Mesenteric fat pad (tissue), 1 donor: ENCODE data around the gene RTL1. TPM values are rescaled to one million over a fixed set of nuclear protein-coding genes. Genes with fewer than 3 reads are reported as not detected.

ENCODE experiments used
- DNase-seq: peaks from one replicate; pipeline ENCODE4 v3.0.0-alpha.2; 2020; ENCODE audit warnings: low spot score
- microRNA-seq: library from miRNA; unstranded; fragments of <30 nt; microRNA quantifications from one replicate; pipeline ENCODE4 v1.2.0, GENCODE V29; 2020; ENCODE audit warnings: borderline number of aligned reads
- total RNA-seq: library from RNA; stranded (reverse); fragmentation: NEBNext Ultra II Directional; extraction: Animal tissue kit (Norgen Biotek cat#: 25700); gene quantifications from one replicate; pipeline ENCODE4 v1.2.1, GENCODE V29; 2021
- donor health status: DM: yes; HTN: yes; CAD: no.

Gene RTL1
- total RNA-seq, 1 donor from 2014 or later, result not detected

DNA sequence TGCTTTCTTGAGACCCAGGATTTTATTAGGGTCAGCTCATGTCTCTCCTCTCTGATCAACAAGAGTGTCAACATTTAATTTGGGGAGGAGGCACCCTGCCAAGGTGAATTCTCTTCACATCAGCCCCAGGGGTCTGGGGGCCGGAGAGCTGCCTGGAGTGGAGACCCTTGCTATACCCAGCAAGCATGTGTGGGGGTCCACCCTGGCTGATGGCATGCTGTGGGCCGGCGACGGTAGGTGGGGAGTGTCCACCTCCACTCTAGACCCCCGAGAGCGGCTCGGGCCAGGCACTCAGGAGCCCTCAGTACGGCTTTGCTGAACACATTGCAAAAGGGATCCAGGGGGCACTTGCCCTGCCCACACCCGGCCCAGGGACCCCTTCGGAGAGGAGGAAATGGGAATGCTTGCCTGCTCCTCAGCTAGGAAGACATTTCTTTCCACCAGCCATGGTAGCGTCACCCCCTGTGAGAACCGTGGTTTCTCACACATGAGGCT is 67.2 kb downstream of the RTL1 start:
- DNase-seq, result no peak

DNA sequence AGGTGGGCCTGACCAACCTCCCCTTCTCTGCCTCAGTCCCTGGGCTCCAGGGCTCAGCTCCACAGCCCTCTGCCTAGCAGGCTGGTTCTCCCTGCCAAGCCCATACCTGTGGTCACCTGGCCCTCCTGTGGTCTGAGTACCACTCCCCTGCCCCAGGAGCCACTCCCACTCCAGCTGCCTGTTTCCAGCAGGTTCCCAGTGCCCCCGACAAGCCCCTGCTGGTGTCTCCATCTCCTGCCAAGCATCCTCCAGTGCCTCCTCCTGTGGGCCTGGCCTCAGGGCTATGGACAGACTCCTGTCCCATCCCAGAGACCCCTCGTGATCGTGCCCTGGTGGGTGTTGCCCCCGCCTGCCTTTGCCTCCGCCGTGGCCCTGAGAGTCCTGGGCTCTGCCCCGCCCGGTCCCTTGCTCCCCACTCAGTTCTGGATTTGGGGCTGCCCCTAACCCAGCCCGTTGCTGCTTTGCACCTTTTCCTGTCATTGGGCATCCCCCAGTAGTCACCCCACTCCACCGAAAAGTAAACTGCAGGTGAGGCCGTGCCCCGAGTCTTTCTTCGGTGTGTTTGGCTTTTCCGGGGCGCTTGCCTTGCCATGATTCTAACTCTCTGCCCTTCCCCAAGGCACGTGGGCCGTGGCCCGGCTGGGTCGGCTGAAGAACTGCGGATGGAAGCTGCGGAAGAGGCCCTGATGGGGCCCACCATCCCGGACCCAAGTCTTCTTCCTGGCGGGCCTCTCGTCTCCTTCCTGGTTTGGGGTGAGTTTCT is 67.8 kb downstream of the RTL1 start:
- no peak for DNase-seq

DNA sequence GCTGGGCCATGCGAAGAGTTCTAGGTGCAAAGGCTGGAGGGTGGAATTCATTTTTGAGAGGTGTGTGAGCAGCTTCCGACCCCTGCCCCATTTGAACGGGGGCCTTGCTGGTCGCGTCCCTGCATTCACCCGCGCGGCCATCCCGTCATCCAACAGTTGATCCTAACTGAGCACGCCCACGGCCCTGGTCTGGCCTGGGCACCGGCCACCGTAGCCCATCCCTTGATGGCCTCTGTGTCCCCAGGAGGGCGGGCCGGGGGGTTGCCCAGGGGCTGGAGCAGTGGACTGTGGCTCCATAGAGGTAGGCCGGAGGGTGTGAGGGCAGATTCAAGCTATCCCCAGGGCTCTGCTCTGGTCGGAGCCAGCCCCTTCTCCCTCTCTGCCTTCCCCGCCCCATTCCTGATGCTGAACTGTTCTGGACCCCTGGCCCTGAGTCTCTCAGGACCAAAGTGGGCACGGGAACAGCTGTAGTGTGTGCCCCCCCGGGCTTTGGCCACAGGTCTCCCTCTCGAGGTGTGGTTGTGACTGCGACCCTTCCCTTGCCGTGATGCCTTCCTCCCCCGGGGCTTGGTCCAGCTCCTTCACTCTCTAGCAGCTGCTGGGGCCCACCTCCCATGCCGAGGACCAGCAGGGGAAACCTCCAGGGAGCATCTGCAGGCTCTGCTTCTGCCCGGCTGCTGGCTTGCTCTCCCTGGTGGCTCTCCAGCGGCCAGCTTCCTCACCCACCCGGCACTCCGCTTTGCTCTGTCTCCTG is 68.6 kb downstream of the RTL1 start:
- no peak for DNase-seq

DNA sequence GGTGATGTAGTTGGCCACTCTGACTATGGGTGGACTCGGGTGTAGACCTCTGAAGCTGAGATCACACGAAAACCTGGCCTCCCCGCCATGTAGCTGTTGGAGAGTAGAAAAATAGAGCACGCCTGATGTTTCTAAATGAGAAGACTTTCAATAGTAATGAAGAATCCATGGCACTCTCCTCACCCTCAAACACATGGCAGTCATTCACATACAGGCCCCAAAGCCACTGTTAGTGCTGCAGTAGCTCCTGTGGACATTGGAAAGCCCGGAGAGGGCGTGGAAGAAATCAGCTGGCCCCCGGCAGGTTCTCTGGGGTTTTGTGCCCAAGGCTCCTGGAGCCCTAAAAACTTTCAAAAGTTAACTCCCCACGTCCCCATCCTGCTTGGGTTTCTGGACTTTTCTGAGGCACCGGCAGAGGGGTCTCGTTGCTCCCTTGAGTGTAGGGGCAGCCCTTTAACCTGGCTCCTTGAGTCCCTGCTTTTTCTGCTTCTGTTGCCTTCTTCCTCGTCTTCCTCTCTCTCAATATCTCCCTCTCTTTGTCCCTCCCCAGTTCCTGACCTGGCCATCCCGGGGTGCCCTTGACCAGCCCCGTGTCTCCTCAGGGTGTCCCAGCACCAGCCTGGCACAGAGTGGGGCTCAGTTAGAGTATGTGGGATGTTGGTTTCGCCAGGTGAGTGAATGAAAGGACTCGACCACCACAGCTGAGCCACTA is 69.3 kb downstream of the RTL1 start:
- no peak for DNase-seq

DNA sequence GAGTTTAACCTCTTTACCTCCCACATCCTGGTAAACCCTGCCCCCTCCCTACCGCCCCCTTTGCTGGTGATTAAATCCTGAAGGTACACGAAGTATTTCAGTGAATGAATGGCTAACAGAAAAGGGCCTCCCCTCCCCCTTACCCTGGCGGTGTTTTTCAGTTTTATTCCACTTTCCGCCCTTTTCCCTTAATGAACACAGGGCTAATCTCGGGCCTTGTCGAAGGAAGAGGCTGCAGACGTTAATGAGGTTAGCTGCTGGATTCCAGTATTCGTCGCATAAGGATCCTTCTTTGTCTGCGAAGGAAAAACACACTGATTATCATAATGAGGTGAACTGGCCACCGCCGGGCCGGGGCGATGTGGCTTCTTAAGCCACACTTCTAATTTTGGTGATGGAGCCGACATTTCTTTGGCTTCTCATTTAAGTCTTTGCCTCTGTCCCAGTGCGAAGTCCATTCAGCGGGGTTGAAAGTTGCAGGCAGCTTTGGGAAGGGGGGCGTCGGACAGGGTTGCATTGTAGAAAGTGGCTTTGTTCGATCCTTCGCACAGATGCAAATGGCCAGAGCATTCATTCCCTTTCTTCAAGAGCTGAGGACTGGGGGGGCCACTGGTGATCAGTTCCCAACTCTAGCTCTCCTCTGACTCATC is 71.1 kb downstream of the RTL1 start:
- DNase-seq, result no peak

DNA sequence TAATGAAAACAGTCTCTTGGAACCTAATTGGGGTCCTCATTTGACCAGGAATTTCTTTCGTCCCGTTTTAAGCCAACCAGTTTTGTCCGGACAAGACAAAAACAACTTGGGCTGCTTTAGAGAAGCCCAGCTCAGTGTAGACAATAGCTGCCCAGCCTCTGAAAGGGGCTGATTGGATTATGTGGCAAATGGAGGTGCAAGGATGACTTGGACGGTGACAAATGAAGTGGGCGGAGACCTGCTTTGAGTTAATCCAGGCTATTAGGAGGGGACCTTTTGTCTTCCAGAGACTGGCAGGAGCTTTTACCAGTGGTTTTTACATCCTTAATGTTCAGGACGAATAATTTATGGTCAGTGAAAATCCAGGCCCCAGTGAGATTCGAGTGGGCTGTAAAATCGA is 72.8 kb downstream of the RTL1 start:
- no peak for DNase-seq

Small RNA genes lying within 50 kb of the gene (microRNA-seq; reads per million reads assigned to microRNA genes)
- gene MIR127 (1,067 reads per million, percentile 78 among the genes with 10 or more reads in this experiment), gene MIR136 (16.7 reads per million, percentile 15 among the genes with 10 or more reads in this experiment), gene MIR337 (142 reads per million, percentile 51 among the genes with 10 or more reads in this experiment), gene MIR370 (17.4 reads per million, percentile 16 among the genes with 10 or more reads in this experiment), gene MIR431 (108 reads per million, percentile 48 among the genes with 10 or more reads in this experiment), gene MIR432 (63.9 reads per million, percentile 39 among the genes with 10 or more reads in this experiment), gene MIR433 (50.1 reads per million, percentile 37 among the genes with 10 or more reads in this experiment), gene MIR493 (156 reads per million, percentile 54 among the genes with 10 or more reads in this experiment), gene MIR665 (not detected)

Other genes with a start within 250 kb of the RTL1 start
- not detected for gene DLK1, start 176.8 kb downstream of the RTL1 start, total RNA-seq
- gene MEG3, start 77.6 kb downstream of the RTL1 start, total RNA-seq, result 82.2 TPM